B cell (primary cell): Measurements from ENCODE around the gene TUBE1.

Source experiments
- EZH2 ChIP-seq: IDR thresholded peaks from 2 replicates; pipeline ENCODE4 v1.6.1; 2012; ENCODE audit warnings: borderline replicate concordance, low read depth, mild to moderate bottlenecking, moderate library complexity, low read length; ENCODE audit not compliant: insufficient read depth, poor library complexity, severe bottlenecking
- TF ChIP-seq, protein P1 (sequence below): fragments of 200-600 bp; IDR thresholded peaks from one replicate; pipeline ENCODE4 v1.8.0; 2022; ENCODE audit warnings: antibody characterized with exemption, mild to moderate bottlenecking

DNA sequence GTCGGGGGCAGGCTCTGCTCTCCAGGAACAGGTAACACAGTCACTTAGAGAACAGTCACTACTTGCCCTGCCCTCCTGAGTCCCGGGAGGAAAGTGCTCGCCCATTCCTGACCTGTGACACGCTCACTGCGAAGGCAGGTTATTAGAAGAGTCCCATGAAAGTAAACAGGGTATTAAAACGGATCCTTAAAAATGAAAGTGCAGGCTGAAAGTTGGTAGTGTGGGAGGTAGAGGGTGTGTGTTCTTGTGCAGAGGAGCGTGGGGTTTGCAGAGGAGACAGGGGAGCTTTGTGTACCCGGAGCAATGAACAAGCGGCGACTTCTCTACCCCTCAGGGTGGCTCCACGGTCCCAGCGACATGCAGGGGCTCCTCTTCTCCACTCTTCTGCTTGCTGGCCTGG is 33.3 kb downstream of the TUBE1 start, which contains the start of gene CCN6:
- TF ChIP-seq, protein P1, sequence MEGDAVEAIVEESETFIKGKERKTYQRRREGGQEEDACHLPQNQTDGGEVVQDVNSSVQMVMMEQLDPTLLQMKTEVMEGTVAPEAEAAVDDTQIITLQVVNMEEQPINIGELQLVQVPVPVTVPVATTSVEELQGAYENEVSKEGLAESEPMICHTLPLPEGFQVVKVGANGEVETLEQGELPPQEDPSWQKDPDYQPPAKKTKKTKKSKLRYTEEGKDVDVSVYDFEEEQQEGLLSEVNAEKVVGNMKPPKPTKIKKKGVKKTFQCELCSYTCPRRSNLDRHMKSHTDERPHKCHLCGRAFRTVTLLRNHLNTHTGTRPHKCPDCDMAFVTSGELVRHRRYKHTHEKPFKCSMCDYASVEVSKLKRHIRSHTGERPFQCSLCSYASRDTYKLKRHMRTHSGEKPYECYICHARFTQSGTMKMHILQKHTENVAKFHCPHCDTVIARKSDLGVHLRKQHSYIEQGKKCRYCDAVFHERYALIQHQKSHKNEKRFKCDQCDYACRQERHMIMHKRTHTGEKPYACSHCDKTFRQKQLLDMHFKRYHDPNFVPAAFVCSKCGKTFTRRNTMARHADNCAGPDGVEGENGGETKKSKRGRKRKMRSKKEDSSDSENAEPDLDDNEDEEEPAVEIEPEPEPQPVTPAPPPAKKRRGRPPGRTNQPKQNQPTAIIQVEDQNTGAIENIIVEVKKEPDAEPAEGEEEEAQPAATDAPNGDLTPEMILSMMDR, result no peak
- TF ChIP-seq EZH2, result no peak
